Natural killer cell (primary cell): ENCODE data around the gene FAM53B. TPM values are rescaled to one million over a fixed set of nuclear protein-coding genes. Genes with fewer than 3 reads are reported as not detected.

Experiments
- ATAC-seq, 3 donors: fragments of 150-1000 bp in 2 of 3; fragments of 200-7000 bp in 1 of 3; cut with Tn5 transposase; 1 replicate in 1 of 3; 2 replicates in 2 of 3; pipeline ENCODE4 v1.10.0; 2021; ENCODE audit warnings: mild to moderate bottlenecking in 2 of 3, moderate library complexity in 2 of 3
- DNase-seq, 2 donors: peaks; one replicate each; pipeline versions ENCODE4 v3.0.0 to v3.0.0-alpha.2; 2013 to 2021; ENCODE audit warnings: mixed read lengths in 1 of 2
- H3K27ac ChIP-seq: one replicate; pipeline ENCODE4 v1.5.1; 2013; ENCODE audit warnings: mild to moderate bottlenecking, low read length
- H3K27me3 ChIP-seq: one replicate; pipeline ENCODE4 v1.6.1; 2013; ENCODE audit warnings: low read length; ENCODE audit not compliant: control insufficient read depth, insufficient read depth
- H3K36me3 ChIP-seq: one replicate; pipeline ENCODE4 v1.6.1; 2013; ENCODE audit warnings: low read length; ENCODE audit not compliant: control insufficient read depth, insufficient read depth
- H3K4me1 ChIP-seq: one replicate; pipeline ENCODE4 v1.6.1; 2013; ENCODE audit warnings: low read length; ENCODE audit not compliant: control insufficient read depth, insufficient read depth
- H3K4me3 ChIP-seq: one replicate; pipeline ENCODE4 v1.5.1; 2013; ENCODE audit warnings: low read length
- H3K9me3 ChIP-seq: one replicate; pipeline ENCODE4 v1.6.1; 2013; ENCODE audit warnings: low read length; ENCODE audit not compliant: control insufficient read depth, insufficient read depth
- H3K27ac Mint-ChIP-seq, 2 donors: one replicate each; pipeline ENCODE4 v1.8.0; 2022; ENCODE audit warnings: mild to moderate bottlenecking in 2 of 2, mixed read lengths in 2 of 2, moderate library complexity in 1 of 2
- H3K27me3 Mint-ChIP-seq, 2 donors: one replicate each; pipeline ENCODE4 v1.8.0; 2022; ENCODE audit warnings: low read depth in 2 of 2, mixed read lengths in 2 of 2
- H3K36me3 Mint-ChIP-seq: one replicate; pipeline ENCODE4 v1.8.0; 2022; ENCODE audit warnings: mixed read lengths
- H3K4me1 Mint-ChIP-seq, 2 donors: one replicate each; pipeline ENCODE4 v1.8.0; 2022; ENCODE audit warnings: mixed read lengths in 2 of 2
- H3K4me3 Mint-ChIP-seq: one replicate; pipeline ENCODE4 v1.8.0; 2022; ENCODE audit warnings: mild to moderate bottlenecking, moderate library complexity, mixed read lengths
- H3K9me3 Mint-ChIP-seq, 2 donors: one replicate each; pipeline ENCODE4 v1.8.0; 2022; ENCODE audit warnings: mixed read lengths in 2 of 2
- WGBS: methylation state at CpG from one replicate; pipeline ENCODE4 v1.1.7; 2013; ENCODE audit warnings: missing lambda C conversion rate; ENCODE audit not compliant: insufficient coverage; 5-methylcytosine and 5-hydroxymethylcytosine counted together
- intact Hi-C: fragments of 100-400 bp; cut with micrococcal nuclease; formaldehyde crosslinking; loops from one replicate; pipeline ENCODE4 v1.14.2; 2022
- total RNA-seq, 4 donors: library from RNA; stranded (reverse); fragments of 120-200 nt in 1 of 4; gene quantifications; one replicate each; pipeline versions ENCODE4 v1.2.3 to v1.2.4, GENCODE V29; 2013 to 2022
- TF ChIP-seq, protein P1 (sequence below): fragments of 200-600 bp; IDR thresholded peaks from one replicate; pipeline ENCODE4 v1.8.0; 2022; ENCODE audit warnings: antibody characterized with exemption

Gene FAM53B
- total RNA-seq, 3 donors from 2014 or later (not counting 1 experiment from before 2014, with no cell fraction given), result 77.4 to 172 (median 121) TPM

DNA sequence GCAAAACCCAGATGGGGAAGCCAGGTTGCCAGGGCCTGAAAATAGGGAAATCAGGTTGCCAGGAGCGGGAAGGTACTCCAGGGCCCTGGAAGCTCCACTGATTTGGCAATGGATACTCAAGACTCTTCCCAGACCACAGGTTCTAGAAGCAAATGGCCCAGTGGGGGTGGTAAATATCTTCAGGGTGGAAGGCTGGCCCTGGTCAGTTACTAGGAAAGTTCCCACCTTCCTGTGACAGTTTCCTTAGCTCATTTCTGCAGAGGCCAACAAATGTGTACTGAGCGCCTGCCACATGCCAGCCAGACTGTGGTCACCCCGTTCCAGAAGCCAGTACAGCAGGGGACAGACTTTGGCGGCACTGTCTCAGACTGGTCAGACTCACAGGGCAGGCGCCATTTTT lies 113.6 kb downstream of the FAM53B start:
- Mint-ChIP-seq H3K4me3 (no peak overlapping the region), H3K9me3 (no peaks in the 10 kb centered on the region), H3K36me3 (no peaks in the 10 kb centered on the region), H3K27me3 (no peaks in the 10 kb centered on the region), H3K4me1 (peaks cover 35 to 73% of the 10 kb centered on the region in 2 donors), H3K27ac (peak overlapping the region in 1 of 2 donors; percentile 91)
- DNase-seq (no peak), ATAC-seq (no peak)
- no peaks in the 10 kb centered on the region for H3K36me3 ChIP-seq
- TF ChIP-seq, protein P1, sequence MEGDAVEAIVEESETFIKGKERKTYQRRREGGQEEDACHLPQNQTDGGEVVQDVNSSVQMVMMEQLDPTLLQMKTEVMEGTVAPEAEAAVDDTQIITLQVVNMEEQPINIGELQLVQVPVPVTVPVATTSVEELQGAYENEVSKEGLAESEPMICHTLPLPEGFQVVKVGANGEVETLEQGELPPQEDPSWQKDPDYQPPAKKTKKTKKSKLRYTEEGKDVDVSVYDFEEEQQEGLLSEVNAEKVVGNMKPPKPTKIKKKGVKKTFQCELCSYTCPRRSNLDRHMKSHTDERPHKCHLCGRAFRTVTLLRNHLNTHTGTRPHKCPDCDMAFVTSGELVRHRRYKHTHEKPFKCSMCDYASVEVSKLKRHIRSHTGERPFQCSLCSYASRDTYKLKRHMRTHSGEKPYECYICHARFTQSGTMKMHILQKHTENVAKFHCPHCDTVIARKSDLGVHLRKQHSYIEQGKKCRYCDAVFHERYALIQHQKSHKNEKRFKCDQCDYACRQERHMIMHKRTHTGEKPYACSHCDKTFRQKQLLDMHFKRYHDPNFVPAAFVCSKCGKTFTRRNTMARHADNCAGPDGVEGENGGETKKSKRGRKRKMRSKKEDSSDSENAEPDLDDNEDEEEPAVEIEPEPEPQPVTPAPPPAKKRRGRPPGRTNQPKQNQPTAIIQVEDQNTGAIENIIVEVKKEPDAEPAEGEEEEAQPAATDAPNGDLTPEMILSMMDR, result no peak
- no peak overlapping the region for H3K27ac ChIP-seq
- 78% methylated on average over 5 of the region's 5 CpGs for WGBS
- no peaks in the 10 kb centered on the region for H3K9me3 ChIP-seq
- no peak overlapping the region for H3K4me3 ChIP-seq
- no peaks in the 10 kb centered on the region for H3K27me3 ChIP-seq
- peaks cover 77% of the 10 kb centered on the region for H3K4me1 ChIP-seq
- intact Hi-C loops, result no loop called here

GRCh38 chr10:124629842-124630241 lies 114.3 kb downstream of the FAM53B start:
- WGBS, result 39% methylated on average over 6 of the region's 6 CpGs
- Histone ChIP-seq H3K27ac (peak overlapping the region; percentile 57), H3K4me1 (peaks cover 82% of the 10 kb centered on the region), H3K27me3 (no peaks in the 10 kb centered on the region), H3K9me3 (no peaks in the 10 kb centered on the region), H3K4me3 (no peak overlapping the region), H3K36me3 (no peaks in the 10 kb centered on the region)
- intact Hi-C loops, result no loop called here
- no peaks in the 10 kb centered on the region for H3K9me3 Mint-ChIP-seq
- H3K4me1 Mint-ChIP-seq, result peaks cover 37 to 76% of the 10 kb centered on the region in 2 donors
- H3K27me3 Mint-ChIP-seq, result no peaks in the 10 kb centered on the region
- TF ChIP-seq, protein P1, result no peak
- ATAC-seq (no peak), DNase-seq (no peak)
- H3K4me3 Mint-ChIP-seq, result no peak overlapping the region
- H3K36me3 Mint-ChIP-seq, result no peaks in the 10 kb centered on the region
- H3K27ac Mint-ChIP-seq, result peak overlapping the region; percentile 85 to 87

DNA sequence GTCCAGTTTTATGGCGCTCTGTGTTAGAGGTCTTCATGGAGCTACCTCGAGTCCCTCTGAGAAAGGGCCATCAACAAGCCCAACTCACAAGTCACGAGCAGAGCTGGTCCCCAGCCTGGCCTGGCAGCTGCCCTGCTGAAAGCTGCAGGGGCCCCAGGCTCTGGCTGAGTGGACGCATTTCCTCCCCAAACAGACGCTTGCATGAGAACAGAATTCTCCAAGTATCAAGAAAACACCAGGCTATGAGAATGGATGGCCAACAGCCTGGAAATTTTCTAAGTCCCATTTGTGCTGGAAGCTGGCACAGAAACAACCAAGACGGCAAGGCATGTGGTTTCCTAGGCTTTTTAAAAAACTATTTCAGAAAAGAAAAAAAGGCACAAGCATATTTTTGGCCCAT lies 114.8 kb downstream of the FAM53B start:
- Histone ChIP-seq H3K27me3 (no peaks in the 10 kb centered on the region), H3K9me3 (no peaks in the 10 kb centered on the region), H3K4me3 (no peak overlapping the region), H3K4me1 (peaks cover 86% of the 10 kb centered on the region), H3K36me3 (no peaks in the 10 kb centered on the region), H3K27ac (peak overlapping the region; percentile 57)
- Mint-ChIP-seq H3K27ac (peak overlapping the region; percentile 85 to 87), H3K4me3 (peak overlapping the region; percentile 28), H3K4me1 (peaks cover 39 to 76% of the 10 kb centered on the region in 2 donors), H3K9me3 (no peaks in the 10 kb centered on the region), H3K27me3 (no peaks in the 10 kb centered on the region), H3K36me3 (no peaks in the 10 kb centered on the region)
- WGBS, result 44% methylated on average over 6 of the region's 6 CpGs
- ATAC-seq, result no peak
- TF ChIP-seq, protein P1, result no peak
- intact Hi-C loops, result no loop called here
- no peak for DNase-seq

DNA sequence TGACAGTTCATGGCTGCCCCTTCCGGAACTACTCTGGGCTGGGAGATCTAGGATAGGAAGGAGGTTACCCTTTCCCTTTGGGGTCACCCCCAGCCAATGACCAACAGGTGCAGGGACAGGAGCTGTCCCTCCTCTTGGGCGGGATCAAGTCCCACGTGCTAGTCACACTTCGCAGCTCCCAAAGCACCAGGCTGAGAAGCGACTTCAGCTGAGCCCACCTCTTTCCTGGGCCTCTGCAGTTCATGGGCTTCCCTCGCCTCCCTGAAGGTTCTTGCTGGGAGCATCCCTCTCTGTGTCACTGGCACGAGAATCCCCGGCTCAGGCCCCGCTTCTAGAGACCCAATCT lies 115.5 kb downstream of the FAM53B start:
- Mint-ChIP-seq H3K9me3 (no peaks in the 10 kb centered on the region), H3K4me1 (peaks cover 42 to 75% of the 10 kb centered on the region in 2 donors), H3K27ac (peak overlapping the region; percentile 85 to 87), H3K4me3 (no peak overlapping the region), H3K27me3 (no peaks in the 10 kb centered on the region), H3K36me3 (no peaks in the 10 kb centered on the region)
- Histone ChIP-seq H3K9me3 (no peaks in the 10 kb centered on the region), H3K27ac (peak overlapping the region; percentile 57), H3K36me3 (no peaks in the 10 kb centered on the region), H3K4me3 (no peak overlapping the region), H3K4me1 (peaks cover 91% of the 10 kb centered on the region), H3K27me3 (no peaks in the 10 kb centered on the region)
- WGBS, result 80% methylated on average over 8 of the region's 9 CpGs
- TF ChIP-seq, protein P1, result no peak
- ATAC-seq (no peak), DNase-seq (no peak)
- intact Hi-C loops, result no loop called here
